Stimulated activated CD4-positive, alpha-beta T cell treated with anti-CD3 and anti-CD28 coated beads, Interleukin-4, amount 100 ng/mL, for 1 hour (primary cell): Measurements from ENCODE around the gene ZNF648.
"Not testable (repeated sequence)": the region's sequence is repeated elsewhere in the genome, so short reads cannot be mapped to it uniquely, and the experiment has no call there.

Source experiments
- DNase-seq: peaks from one replicate; pipeline ENCODE4 v3.0.0-alpha.2; 2020

Gene ZNF648

GRCh38 chr1:182010800-182011370, 50.6 kb downstream of the ZNF648 start:
- DNase-seq = not testable (repeated sequence)

- not testable (repeated sequence) for DNase-seq
These were observed 56.1 kb downstream of the ZNF648 start for GRCh38 chr1:182005398-182005797.

GRCh38 chr1:182004601-182005000, 56.9 kb downstream of the ZNF648 start:
- DNase-seq = no peak
